Smooth muscle cell of the brain vasculature (primary cell): Measurements from ENCODE around the gene NXF1.
"Not testable (repeated sequence)": the region's sequence is repeated elsewhere in the genome, so short reads cannot be mapped to it uniquely, and the experiment has no call there.

Experiments used
- DNase-seq: peaks from one replicate; pipeline ENCODE4 v3.0.0-alpha.2; 2012; ENCODE audit warnings: low read depth, low spot score

NXF1 gene

GRCh38 chr11:62832336-62833234, 27.3 kb upstream of the NXF1 start, which contains the start of gene TEX54:
Gene TEX54 (minus strand): TSS chr11:62832841.
- DNase-seq, result no peak

- peak; percentile 99 for DNase-seq
These were observed 26.5 kb upstream of the NXF1 start, which contains the start of gene STX5 for GRCh38 chr11:62831520-62832335. Gene STX5 (minus strand): TSS chr11:62832051. CDS start chr11:62831243, 808 bp downstream.

GRCh38 chr11:62830904-62831519, 25.8 kb upstream of the NXF1 start:
- no peak for DNase-seq

- not testable (repeated sequence) for DNase-seq
These were observed 22.9 kb upstream of the NXF1 start for GRCh38 chr11:62828130-62828529.

- DNase-seq, result no peak
These were observed 18.4 kb upstream of the NXF1 start for GRCh38 chr11:62823677-62824076.

- no peak for DNase-seq
These were observed 11.9 kb upstream of the NXF1 start for GRCh38 chr11:62817129-62817528.

- DNase-seq, result no peak
These were observed 11.3 kb upstream of the NXF1 start for GRCh38 chr11:62816557-62816956.

- DNase-seq, result no peak
These were observed 6.4 kb upstream of the NXF1 start for GRCh38 chr11:62811659-62812058.

GRCh38 chr11:62810748-62811147, 5.5 kb upstream of the NXF1 start:
- no peak for DNase-seq

- DNase-seq, result no peak
These were observed 1.4 kb upstream of the NXF1 start for GRCh38 chr11:62806611-62807121.

- DNase-seq, result no peak
These were observed 761 bp upstream of the NXF1 start for GRCh38 chr11:62805961-62806441.

- DNase-seq, result no peak
These were observed 747 bp downstream of the NXF1 start for GRCh38 chr11:62804310-62805075.

GRCh38 chr11:62801071-62801470, 4.2 kb downstream of the NXF1 start:
- DNase-seq, result no peak

- DNase-seq, result no peak
These were observed 5.8 kb downstream of the NXF1 start for GRCh38 chr11:62799486-62799885.

GRCh38 chr11:62796281-62796680, 9.0 kb downstream of the NXF1 start:
- no peak for DNase-seq

- no peak for DNase-seq
These were observed 11.0 kb downstream of the NXF1 start for GRCh38 chr11:62794201-62794775.

GRCh38 chr11:62792202-62792575, 13.1 kb downstream of the NXF1 start:
- no peak for DNase-seq

GRCh38 chr11:62791501-62792201, 13.6 kb downstream of the NXF1 start, which contains the start of gene TMEM223:
Gene TMEM223 (minus strand): TSS chr11:62792006. CDS start chr11:62791994, 12 bp downstream.
- DNase-seq, result no peak

- DNase-seq, result no peak
These were observed 15.7 kb downstream of the NXF1 start for GRCh38 chr11:62789576-62789975.

- DNase-seq, result no peak
These were observed 16.2 kb downstream of the NXF1 start for GRCh38 chr11:62788991-62789390.
